ENCODE measurements around the gene CRYBG2.
A peak's percentile ranks its signal among the peaks of the same experiment; 100 is the strongest.
"Not testable (repeated sequence)": the region's sequence is repeated elsewhere in the genome, so short reads cannot be mapped to it uniquely, and the experiment has no call there.

The CRYBG2 gene, protein sequence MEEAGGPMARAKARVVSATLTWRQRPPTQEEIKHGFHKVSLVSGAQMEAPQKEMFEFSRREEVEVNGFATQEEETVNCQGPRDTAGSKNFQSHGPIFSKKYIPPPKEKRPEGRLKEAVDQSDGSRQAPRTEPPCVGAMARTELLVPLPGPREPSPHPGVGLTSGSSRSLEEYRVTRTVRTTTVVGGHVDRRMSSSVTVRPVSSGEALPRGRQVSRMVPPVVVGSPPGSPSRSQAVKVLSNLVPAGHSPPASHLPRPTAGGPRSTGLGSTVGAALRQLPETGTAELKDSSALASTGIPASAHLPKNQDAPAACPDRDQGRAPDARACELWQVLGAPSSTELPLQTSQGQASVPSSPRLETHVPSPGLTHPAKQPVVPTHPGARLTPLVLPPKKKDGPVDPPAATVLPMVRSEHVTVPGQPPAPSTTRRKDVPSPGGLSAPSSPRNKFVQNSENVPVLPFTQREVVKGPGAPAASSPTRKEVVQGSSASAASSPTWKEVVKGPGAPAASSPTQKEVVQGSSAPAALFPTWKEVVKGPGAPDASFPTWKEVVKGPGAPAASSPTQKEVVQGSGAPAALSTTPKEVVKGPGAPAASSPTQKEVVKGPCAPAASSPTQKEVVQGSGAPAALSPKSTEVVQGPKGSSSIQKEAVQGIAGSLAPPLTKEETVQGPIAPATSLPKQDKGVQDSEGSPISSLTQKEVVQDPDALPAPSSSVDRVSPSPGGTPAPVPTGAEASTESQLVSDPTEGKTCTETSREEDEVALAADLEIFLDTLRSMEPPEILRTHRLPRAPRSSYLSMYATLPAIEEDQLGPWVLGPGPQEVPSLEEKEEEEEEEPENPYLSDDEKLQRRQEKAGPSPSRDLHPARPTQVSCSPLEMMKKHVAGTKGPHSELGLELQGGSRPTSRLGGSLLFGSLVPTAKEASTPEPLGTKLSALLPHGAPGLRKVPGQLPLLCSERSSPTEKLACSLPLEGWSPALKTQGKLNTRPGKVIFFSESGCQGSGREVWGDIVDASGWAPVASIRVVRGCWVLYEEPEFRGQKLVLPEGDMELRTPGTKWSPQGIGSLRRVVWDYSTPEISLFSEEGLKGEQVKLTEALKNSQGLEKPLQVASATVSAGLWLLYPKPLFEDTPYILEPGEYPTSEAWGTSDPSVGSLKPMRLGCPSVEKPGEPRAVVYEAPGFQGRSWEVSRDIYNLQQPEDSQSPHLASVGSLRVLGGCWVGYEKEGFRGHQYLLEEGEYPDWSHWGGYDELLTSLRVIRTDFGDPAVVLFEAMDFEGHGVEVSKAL (N-terminal part only)

GRCh38 chr1:26353976-26354820 lies at the start of gene CRYBG2:
TSS of gene CRYBG2 (minus strand) at chr1:26354130. CDS start at chr1:26346657, 7,473 bp downstream.
- intact Hi-C loops (cut with DNase I) = no loop called here
- peak in 1 of 10 donors; percentile 66 for DNase-seq

DNA sequence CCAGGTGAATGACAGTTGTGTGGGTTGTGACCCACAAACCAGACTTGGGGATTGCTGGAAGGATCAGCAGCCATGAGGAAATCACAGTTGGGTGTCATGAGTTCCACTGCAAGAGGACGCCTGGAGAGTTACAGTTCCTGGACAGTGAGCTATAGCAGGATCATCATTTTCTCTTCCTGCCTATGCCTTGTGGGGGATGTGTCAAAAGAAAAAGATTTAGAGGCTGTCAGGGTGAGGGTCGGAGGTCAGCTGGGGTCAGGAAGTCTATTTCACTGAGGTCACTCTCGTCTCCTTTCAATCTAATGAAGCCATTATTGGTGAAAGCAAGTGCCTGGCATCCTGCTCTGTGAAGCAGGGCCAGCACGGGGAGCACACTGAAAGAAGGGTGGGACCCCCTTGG lies 49.7 kb upstream of the CRYBG2 start:
- intact Hi-C loops (cut with DNase I) = no loop called here
- DNase-seq = no peak

- DNase-seq = no peak
- intact Hi-C loops (cut with DNase I) = no loop called here
Observed at GRCh38 chr1:26401891-26402290, 48.0 kb upstream of the CRYBG2 start.

- DNase-seq = no peak
- intact Hi-C loops (cut with DNase I) = no loop called here
Observed at GRCh38 chr1:26399034-26399433, 45.1 kb upstream of the CRYBG2 start.

DNA sequence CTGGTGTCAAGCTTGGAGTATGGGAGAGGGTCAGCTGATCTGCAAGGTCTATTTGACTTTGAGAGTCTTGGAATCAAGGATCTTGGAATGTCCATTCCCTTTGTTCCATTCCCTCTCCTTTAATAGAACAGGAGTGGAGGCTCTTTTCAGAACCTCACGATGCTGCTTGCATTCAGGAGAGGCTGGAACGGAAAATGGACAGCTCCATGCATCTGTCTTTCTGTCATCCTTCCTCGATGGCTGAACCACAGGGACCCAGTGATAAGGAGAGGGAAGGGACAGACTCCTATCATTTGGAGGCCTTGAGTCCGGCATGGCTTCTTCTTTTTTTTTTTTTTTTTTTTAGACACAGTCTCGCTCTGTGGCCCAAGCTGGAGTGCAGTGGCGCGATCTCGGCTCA lies 41.8 kb upstream of the CRYBG2 start:
- intact Hi-C loops (cut with DNase I) = no loop called here

GRCh38 chr1:26391450-26391849 lies 37.5 kb upstream of the CRYBG2 start:
- no peak for DNase-seq
- intact Hi-C loops (cut with DNase I) = no loop called here

More for the DNA sequence above, 41.8 kb upstream of the CRYBG2 start:
- DNase-seq = no peak

DNA sequence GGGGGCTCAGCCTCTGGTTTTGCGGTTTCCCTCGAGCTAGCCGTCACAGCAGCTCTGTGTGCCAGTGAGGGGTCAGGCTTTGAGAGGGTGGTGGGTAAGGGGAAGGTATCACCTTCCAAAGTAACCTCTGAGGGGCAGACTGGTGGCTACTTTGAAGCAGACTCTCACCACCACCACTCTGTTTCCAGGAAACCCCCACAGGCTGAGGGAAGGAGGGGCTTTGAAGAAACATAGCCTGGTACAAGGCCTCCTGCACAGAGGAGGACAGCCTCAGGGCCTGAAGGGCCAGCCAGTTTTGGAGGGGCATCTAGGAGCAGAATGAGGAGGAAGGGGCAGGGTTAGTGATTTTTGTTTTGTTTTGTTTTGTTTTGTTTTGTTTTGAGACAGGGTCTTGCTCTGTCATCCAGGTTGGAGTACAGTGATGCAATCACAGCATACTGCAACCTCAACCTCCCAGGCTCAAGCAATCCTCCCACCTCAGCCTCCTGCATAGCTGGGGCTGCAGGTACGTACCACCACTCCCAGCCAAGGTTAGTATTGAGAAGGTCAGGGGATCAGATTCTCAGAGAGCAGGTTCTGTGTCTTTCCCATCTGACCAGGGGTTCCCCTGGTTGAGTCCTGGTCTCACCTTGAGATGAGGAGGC lies 35.8 kb upstream of the CRYBG2 start:
- no peak for DNase-seq
- intact Hi-C loops (cut with DNase I) = no loop called here

DNA sequence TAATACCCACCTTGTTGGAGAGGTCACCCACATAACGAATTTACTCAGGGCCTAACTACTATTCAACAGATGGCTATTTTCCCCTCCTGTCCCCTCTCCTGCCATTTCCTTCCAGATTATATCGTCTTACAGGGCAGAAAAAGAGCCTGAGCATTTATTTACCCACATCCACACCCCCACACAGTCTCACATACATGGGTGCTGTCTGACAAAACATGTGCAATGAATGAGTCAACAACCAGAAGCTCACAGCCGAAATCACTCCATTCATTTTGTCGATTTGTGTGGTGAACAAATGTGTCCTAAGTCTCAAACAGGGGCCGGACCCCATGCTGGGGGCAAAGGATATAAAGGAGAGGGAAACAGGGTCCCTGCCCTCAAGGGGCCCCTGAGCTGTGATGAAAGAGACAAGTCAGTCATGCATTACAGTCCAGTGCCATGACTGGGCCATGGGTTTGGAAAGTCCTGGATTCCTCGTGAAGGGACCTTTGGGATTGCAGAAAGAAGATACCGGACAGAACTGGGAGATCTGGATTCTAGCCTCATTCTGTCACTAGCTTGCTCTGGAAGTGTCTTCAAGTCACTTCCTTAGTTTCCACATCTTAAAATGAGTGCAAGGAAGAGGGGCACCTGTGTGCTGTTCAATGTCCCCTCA lies 35.0 kb upstream of the CRYBG2 start:
- intact Hi-C loops (cut with DNase I) = no loop called here
- DNase-seq = no peak

DNA sequence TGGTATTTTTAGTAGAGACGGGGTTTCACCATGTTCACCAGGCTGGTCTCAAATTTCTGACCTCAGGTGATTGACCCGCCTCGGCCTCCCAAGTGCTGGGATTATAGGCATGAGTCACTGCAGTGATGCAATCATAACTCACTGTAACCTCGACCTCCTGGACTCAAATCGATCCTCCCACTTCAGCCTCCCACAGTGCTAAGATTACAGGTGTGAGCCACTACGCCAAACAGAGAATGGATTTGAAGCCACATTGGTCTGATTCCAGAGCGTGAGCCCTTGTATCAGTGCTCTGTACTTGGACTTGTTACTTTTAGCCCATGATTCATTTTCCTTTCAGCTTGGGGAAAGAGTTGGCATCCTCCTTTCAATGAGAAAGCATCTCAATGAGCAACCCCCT lies 33.5 kb upstream of the CRYBG2 start:
- intact Hi-C loops (cut with DNase I) = no loop called here
- DNase-seq = no peak

DNA sequence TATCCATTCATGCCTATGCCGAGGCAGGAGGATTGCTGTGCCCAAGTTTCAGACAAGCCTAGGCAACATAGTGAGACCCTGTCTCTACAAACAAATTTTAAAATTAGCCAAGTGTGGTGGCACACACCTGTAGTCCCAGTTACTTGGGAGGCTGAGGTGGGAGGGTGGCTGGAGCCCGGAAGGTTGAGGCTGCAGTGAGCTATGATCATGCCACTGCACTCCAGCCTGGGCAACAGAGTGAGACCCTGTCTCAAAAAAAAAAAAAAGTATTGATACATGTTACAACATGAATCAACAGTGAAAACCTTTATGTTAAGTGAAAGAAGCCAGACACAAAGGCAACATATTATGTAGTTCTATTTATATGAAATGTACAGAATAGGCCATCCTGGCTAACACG lies 31.1 kb upstream of the CRYBG2 start:
- intact Hi-C loops (cut with DNase I); DNase-seq: not testable (repeated sequence)

GRCh38 chr1:26384076-26384475 lies 30.1 kb upstream of the CRYBG2 start:
- DNase-seq = no peak
- intact Hi-C loops (cut with DNase I) = no loop called here

DNA sequence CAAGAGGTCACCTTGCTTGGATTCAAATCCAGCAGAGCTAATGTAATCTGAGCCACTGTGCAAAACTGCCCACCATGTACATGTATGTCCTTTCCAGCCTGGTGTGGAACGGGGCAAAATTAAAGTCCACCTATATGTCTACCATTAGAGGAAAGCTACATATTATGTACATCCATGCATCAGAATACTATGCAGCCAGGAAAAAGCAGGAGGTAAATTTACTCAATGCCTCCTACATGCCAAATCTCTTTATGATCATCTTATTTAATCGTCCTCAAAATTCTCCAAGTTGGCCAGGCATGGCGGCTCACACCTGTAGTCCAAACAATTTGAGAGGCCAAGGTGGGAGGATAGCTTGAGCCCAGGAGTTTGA lies 24.9 kb upstream of the CRYBG2 start:
- intact Hi-C loops (cut with DNase I) = no loop called here
- DNase-seq = peak in 1 of 10 donors; percentile 7

DNA sequence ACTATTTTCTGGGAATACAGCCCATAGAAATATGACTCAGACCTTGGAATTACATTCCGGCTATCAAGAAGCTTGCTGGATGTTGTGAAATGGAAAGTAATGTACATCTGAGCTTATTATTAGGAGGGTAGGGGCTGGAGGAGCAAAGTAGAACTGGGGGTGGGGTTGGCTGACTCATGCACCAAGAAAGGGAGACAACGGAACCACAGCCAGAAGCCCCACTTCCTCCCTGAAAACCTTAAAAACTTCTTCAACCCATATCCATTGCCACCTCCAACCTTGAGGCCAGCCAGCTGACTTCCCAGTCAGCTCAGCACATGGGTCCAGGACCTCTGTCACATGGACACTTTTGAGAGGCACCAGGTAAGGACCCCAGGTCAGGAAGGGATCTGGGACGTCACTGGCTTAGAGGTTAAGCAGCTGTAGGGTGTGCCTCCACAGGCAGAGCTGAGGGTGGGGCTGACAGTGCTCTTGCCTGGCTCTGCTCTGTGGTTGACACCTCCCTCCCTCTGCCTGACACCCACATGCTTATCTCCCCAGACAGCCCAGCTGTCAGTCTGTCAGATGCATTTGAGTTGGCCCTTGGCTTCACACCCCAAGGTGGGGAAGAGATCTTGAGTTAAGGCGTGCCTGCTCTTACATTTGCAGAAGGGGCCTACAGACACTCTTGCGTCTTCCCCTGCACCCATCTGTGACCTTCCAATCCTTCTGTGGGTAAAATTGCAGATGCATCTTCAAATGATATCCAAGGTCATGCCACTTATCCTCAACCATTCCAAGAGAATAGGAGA lies 24.4 kb upstream of the CRYBG2 start:
- intact Hi-C loops (cut with DNase I) = no loop called here
- peak in 1 of 10 donors; percentile 34 for DNase-seq

DNA sequence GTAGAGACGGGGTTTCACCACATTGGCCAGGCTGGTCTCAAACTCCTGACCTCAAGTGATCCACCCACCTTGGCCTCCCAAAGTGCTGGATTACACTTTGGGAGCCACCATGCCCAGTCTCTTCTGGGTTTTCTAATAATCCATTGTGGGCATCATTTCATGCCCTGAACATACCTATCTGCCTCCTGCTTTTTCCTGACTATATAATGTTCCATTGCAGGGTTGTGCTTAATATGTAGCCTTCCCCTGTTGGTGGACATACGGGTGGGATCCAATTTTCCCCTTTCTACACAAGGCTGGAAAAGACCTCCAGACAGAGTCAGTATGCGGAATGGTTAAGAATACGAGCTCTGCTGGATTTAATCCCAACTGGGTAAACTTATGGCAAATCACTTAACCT lies 22.1 kb upstream of the CRYBG2 start:
- intact Hi-C loops (cut with DNase I) = no loop called here
- no peak for DNase-seq

GRCh38 chr1:26375081-26375480 lies 21.2 kb upstream of the CRYBG2 start:
- no peak for DNase-seq
- intact Hi-C loops (cut with DNase I) = no loop called here

GRCh38 chr1:26374361-26374760 lies 20.4 kb upstream of the CRYBG2 start:
- DNase-seq = peak in 1 of 10 donors; percentile 33
- intact Hi-C loops (cut with DNase I) = not testable (repeated sequence)

DNA sequence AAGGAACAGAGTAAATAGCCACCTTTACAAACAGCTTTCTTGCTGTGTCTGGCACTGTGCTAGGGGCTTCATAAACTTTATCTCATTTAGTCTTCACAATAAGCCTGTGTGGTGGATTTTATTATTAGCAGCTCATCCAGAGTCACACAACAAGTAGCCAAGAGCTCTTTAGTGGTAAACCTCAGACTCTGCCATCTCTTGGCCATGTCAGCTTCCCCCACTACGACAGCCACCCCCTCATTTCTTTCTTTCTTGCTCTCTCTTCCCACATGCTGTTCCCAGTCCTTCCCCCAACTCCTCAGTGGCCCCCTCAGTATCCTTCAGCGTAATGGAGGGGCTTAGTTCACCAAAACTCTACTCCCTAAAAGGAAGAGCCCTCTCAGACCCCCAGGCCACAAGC lies 19.9 kb upstream of the CRYBG2 start:
- intact Hi-C loops (cut with DNase I) = no loop called here
- DNase-seq = no peak

DNA sequence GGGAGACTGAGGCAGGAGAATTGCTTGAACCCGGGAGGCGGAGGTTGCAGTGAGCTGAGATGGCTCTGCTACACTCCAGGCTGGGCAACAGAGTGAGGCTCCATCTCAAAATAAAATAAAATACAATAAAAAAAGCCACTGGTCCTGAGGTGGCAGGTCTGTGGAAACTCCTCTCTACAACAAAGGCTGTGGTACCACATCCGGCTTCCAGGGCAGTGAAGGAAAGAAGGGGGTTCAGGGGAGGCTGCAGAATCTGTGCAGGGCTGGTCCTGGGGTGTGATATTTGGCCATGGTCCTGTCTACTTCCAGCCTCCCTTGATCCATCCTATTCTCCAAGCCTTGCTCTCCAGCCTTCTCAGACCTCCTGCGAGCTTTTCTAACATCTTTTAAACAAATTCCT lies 19.4 kb upstream of the CRYBG2 start:
- intact Hi-C loops (cut with DNase I) = no loop called here
- peak in 1 of 10 donors; percentile 7 for DNase-seq

Data from posterior cingulate gyrus (tissue), 11 donors.